Astrocyte (in vitro differentiated cells and primary cell): Measurements from ENCODE around the gene EML6.

Experiments used
- EZH2 ChIP-seq: IDR thresholded peaks from 2 replicates; pipeline ENCODE4 v1.6.1; 2012; ENCODE audit warnings: mild to moderate bottlenecking, low read length, inconsistent platforms; ENCODE audit not compliant: insufficient read depth
- TF ChIP-seq, protein P1 (sequence below): IDR thresholded peaks from 2 replicates; pipeline ENCODE4 v1.5.1; 2011; ENCODE audit warnings: low read depth, mild to moderate bottlenecking, inconsistent platforms, low read length, moderate library complexity; ENCODE audit not compliant: insufficient read depth

GRCh38 chr2:55009277-55010060 lies 286.0 kb downstream of the EML6 start:
- TF ChIP-seq, protein P1, sequence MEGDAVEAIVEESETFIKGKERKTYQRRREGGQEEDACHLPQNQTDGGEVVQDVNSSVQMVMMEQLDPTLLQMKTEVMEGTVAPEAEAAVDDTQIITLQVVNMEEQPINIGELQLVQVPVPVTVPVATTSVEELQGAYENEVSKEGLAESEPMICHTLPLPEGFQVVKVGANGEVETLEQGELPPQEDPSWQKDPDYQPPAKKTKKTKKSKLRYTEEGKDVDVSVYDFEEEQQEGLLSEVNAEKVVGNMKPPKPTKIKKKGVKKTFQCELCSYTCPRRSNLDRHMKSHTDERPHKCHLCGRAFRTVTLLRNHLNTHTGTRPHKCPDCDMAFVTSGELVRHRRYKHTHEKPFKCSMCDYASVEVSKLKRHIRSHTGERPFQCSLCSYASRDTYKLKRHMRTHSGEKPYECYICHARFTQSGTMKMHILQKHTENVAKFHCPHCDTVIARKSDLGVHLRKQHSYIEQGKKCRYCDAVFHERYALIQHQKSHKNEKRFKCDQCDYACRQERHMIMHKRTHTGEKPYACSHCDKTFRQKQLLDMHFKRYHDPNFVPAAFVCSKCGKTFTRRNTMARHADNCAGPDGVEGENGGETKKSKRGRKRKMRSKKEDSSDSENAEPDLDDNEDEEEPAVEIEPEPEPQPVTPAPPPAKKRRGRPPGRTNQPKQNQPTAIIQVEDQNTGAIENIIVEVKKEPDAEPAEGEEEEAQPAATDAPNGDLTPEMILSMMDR, result no peak
- no peak for TF ChIP-seq EZH2
